ENCODE results near the gene APH1A.
A peak's percentile ranks its signal among the peaks of the same experiment; 100 is the strongest.
"Not testable (repeated sequence)": the region's sequence is repeated elsewhere in the genome, so short reads cannot be mapped to it uniquely, and the experiment has no call there.

APH1A gene

DNA sequence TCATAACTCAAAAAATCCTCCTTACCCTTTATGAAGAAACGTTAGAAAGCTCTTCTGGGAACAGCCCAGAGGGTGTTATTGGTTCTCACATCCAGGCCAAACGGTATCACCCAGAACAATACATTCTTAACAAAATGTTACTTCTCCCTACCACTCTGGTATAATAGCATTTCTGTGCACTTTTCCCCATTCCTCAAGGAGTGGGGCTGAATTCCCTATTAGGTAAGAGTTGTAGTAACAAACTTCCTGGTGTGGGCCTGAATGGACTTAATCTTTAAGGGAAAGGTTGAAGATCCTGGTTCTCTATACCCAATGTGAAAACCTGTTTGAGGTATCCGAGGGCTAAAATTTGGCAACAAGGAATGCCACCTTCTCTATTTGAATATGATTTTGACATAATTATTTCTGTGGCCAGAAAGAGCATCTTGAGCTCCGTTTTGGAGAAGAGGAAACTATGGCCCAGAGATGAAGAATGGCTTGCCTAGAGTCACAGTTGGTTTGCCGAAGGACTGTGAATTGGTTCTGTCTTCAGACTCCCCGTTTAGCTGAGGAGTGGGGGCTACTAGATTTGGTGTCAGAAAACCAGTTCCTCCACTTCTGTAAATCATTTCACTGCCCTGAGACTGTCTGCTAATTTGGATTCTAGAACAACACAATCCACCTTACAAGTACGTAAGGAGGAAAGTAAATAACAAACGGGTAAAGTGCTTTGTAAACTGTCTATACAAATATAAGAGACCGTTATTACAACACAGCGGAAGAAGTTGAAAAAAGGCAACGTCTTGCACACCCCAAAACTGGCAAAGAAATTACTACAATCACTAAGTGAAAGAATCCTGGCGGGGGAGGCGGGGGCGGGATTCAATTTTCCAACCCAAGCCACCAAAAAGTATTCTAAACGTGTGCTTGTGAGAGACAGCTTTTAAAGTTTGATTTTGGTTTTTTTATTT is 35.2 kb downstream of the APH1A start:
- peak in 1 of 2 donors; percentile 34 for DNase-seq

DNA sequence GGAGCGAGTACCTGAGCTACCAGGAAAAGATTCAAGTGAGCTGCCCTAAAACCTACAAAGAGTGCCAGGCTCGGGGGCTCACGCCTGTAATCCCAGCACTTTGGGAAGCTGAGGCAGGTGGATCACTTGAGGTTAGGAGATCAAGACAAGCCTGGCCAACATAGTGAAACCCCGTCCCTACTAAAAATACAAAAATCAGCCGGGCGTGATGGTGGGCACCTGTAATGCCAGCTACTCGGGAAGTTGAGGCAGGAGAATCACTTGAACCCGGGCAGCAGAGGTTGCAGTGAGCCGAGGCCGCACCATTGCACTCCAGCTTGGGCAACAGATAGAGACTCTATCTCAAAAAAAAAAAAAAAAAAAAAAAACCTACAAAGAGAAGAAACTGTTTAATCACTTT is 35.9 kb downstream of the APH1A start:
- DNase-seq: not testable (repeated sequence)

DNA sequence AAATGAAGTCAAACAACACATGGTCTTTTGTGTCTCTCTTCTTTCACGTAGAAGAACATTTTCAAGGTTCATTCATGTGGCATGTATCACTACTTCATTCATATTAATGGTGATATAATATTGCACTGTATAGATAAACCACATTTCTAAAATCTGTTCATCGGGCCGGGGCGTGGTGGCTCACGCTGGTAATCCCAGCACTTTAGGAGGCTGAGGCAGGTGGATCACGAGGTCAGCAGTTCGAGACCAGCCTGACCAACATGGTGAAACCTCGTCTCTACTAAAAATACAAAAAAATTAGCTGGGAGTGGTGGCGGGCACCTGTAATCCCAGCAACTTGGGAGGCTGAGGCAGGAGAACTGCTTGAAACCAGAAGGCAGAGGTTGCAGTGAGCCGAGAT is 40.6 kb downstream of the APH1A start:
- DNase-seq: not testable (repeated sequence)

DNA sequence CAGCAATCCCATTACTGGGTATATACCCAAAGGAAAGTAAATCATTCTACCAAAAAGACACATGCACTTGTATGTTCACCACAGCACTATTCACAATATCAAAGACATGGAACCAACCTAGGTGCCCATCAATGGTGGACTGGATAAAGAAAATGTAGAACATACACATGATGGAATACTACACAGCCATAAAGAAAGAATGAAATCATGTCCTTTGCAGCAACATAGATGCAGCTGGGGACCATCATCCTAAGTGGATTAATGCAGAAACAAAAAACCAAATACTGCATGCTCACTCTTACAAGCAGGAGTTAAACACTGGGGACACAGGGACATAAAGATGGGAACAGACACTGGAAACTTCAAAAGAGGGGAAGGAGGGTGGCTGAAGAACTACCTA is 41.6 kb downstream of the APH1A start:
- DNase-seq: no peak

DNA sequence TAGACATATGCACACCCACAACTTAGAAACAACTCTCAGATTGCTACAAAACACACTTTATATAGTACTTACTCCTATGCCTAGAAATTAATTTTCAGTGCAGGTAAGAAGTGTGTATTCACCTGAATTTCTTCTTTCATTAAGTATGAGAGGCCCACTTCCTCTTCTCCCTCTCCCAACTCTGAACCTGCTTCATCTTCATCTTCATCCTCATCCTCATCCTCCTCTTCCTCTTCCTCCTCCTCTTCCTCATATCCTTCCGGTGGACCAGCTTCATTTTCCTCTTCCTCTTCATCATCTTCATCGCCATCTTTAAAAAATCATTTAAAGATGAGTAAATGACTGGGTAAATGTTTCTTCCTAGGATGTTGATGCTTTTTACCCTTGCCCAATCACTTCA is 42.3 kb downstream of the APH1A start:
- DNase-seq: no peak

DNA sequence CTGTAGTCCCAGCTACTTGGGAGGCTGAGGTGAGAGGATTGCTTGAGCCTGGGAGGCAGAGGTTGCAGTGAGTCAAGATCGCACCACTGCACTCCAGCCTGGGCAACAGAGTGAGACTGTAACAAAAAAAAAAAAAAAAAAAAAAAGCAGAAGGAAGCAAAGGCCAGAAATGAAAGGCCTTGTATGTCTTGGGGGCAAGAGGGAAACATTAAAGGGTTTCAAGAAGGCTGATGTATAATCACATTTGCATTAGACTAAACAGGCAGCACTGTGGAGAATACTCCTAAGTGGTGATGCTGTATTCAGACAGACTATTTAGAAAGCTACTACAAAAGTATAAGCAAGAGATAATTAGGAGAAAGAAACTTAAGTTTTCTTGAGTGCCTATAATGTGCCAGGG is 43.3 kb downstream of the APH1A start:
- no peak for DNase-seq

DNA sequence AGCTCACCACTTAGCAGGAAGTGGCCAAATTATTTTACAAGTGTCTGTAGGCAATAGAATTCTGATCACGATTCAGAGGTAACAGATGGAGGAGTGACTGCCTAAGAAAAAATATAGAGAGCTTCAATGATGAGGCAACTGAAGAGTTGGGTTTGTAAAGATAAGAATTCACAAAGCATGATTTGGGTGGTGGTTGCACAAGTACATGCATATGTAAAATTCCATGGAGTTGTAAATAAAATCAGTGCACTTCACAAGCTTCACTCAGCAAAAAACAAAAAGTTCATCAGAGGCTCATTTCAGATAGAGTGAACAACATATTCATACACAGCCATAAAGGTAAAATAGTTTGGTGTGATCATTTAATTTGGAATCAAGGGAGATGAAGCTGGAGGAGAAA is 43.8 kb downstream of the APH1A start:
- no peak for DNase-seq

DNA sequence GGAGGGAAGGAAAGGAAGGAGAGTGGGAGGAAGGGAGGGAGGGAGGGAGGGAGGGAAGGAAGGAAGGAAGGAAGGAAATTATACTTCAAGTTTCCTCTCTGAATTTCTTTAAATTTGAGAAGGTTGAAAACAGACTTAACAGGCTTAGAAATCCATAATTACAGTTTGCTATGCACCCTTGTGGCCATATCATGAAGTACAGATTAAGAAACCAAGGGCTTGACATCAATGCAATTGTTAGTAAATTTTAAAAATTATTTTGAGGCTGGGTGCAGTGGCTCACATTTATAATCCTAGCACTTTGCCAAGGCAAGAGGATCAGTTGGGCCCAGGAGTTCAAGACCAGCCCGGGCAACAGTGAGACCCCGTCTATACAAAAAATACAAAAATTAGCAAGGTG is 47.3 kb downstream of the APH1A start:
- peak in 1 of 2 donors; percentile 49 for DNase-seq

DNA sequence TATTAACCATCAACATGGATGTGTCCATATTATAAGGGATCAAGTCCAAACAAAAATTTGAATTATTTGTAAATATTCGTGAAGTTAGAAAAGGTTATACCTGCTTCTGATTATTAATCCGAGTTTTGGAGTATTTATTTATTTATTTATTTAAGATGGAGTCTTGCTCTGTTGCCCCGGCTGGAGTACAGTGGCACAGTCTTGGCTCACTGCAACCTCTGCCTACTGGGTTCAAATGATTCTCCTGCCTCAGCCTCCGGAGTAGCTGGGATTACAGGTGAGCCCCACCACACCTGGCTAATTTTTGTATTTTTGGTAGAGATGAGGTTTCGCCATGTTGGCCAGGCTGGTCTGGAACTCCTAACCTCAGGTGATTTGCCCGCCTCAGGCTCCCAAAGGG is 53.0 kb downstream of the APH1A start:
- DNase-seq: not testable (repeated sequence)
